ENCODE measurements around the gene DYSF.

DYSF gene

GRCh38 chr2:71563872-71564271 lies 110.5 kb downstream of the DYSF start:
- Mint-ChIP-seq H3K27ac (no peak overlapping the region), H3K36me3 (no peaks in the 10 kb centered on the region)

DNA sequence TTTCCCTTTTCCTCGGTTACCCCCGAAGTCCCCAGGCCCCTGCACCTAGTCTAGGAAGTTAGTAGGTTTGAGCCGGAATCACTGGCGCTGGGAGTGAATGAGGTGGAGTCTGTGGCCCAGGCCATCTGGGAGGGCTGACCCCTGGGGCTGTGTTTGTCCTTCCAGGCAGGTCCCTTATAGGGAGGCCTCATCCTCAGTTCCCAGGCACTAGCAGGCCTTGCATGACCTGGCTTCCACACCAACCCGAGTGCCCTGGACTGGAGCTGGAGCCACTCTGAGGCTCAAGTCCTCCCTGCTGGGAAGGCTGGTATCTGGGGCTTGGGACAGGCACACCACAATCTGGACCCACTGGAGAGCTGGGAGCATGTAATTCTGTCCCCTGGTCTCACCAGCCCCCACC lies 111.0 kb downstream of the DYSF start:
- no peak overlapping the region for H3K27ac Mint-ChIP-seq
- no peaks in the 10 kb centered on the region for H3K4me1 Mint-ChIP-seq (ENCODE audit: low read depth)
- H3K36me3 Mint-ChIP-seq = no peaks in the 10 kb centered on the region
- no peaks in the 10 kb centered on the region for H3K9me3 Mint-ChIP-seq (ENCODE audit: low read depth)
- H3K27me3 Mint-ChIP-seq = no peaks in the 10 kb centered on the region
- no peak overlapping the region for H3K4me3 Mint-ChIP-seq

More at GRCh38 chr2:71563872-71564271, 110.5 kb downstream of the DYSF start:
- no peaks in the 10 kb centered on the region for H3K4me1 Mint-ChIP-seq (ENCODE audit: low read depth)
- H3K9me3 Mint-ChIP-seq (ENCODE audit: low read depth) = no peaks in the 10 kb centered on the region
- no peaks in the 10 kb centered on the region for H3K27me3 Mint-ChIP-seq
- H3K4me3 Mint-ChIP-seq = no peak overlapping the region

DNA sequence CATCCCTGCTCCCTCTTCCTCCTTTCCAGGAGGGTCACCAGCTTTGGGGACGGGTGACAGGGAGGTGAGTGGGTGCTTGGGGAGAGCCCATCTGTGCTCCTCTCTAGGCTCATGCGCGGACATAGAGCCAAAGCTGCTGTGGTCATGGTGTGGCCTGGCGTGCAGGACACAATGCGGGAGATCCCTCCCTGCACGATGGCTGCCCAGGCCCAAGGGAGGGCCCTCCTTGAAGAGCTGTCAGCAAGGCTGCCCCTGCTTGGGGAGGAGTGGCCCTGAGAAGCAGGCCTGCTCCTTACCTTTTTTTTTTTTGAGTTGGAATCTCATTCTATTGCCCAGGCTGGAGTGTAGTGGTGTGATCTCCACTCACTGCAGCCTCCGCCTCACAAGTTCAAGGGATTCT lies 111.4 kb downstream of the DYSF start:
- no peak overlapping the region for H3K27ac Mint-ChIP-seq
- H3K27me3 Mint-ChIP-seq = no peaks in the 10 kb centered on the region
- H3K9me3 Mint-ChIP-seq (ENCODE audit: low read depth) = no peaks in the 10 kb centered on the region
- no peaks in the 10 kb centered on the region for H3K4me1 Mint-ChIP-seq (ENCODE audit: low read depth)
- no peaks in the 10 kb centered on the region for H3K36me3 Mint-ChIP-seq
- no peak overlapping the region for H3K4me3 Mint-ChIP-seq

DNA sequence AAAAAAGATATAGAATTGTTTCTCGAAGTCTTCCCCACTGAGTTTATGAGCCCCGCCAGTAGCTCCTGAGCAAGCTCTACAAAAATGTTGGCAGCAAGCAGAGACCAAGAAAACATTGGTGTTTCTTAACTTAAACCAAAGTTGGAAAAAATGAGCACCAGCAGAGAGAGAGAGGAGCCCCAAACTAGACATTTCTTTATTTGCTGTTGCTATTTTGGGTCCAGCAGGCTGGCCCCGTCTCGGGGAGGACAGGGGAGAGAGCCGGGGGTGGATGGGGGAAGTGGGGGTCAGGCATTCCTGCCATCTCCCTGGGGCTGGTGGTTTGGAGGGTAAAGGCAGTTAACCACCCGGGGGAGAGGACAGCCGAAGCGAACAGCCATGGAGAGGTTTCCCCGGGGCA lies 113.0 kb downstream of the DYSF start:
- Mint-ChIP-seq H3K27ac (no peak overlapping the region), H3K9me3 (ENCODE audit: low read depth) (no peaks in the 10 kb centered on the region), H3K36me3 (no peaks in the 10 kb centered on the region), H3K4me1 (ENCODE audit: low read depth) (no peaks in the 10 kb centered on the region), H3K4me3 (no peak overlapping the region), H3K27me3 (no peaks in the 10 kb centered on the region)

- H3K9me3 Mint-ChIP-seq (ENCODE audit: low read depth) = no peaks in the 10 kb centered on the region
- no peaks in the 10 kb centered on the region for H3K36me3 Mint-ChIP-seq
- no peaks in the 10 kb centered on the region for H3K27me3 Mint-ChIP-seq
- H3K27ac Mint-ChIP-seq = no peak overlapping the region
- no peak overlapping the region for H3K4me3 Mint-ChIP-seq
- H3K4me1 Mint-ChIP-seq (ENCODE audit: low read depth) = no peaks in the 10 kb centered on the region
Observed at GRCh38 chr2:71567625-71568024, 114.3 kb downstream of the DYSF start.

DNA sequence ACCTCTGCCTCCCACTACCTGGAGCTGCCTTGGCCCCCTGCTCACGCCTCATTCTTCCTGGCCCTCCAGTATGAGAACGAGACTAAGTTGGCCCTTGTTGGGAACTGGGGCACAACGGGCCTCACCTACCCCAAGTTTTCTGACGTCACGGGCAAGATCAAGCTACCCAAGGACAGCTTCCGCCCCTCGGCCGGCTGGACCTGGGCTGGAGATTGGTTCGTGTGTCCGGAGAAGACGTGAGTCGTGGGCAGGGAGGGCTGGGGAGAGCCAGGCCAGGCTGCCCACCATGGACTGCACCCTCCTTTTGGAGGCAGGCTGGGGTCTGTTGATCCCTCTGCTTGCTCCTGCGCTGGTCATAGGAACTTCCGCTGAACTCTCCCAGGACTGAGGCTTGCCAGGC lies 114.7 kb downstream of the DYSF start:
- H3K4me1 Mint-ChIP-seq (ENCODE audit: low read depth) = no peaks in the 10 kb centered on the region
- no peaks in the 10 kb centered on the region for H3K27me3 Mint-ChIP-seq
- H3K36me3 Mint-ChIP-seq = no peaks in the 10 kb centered on the region
- no peak overlapping the region for H3K27ac Mint-ChIP-seq
- H3K4me3 Mint-ChIP-seq = no peak overlapping the region
- no peaks in the 10 kb centered on the region for H3K9me3 Mint-ChIP-seq (ENCODE audit: low read depth)

- H3K4me1 Mint-ChIP-seq (ENCODE audit: low read depth) = no peaks in the 10 kb centered on the region
- no peaks in the 10 kb centered on the region for H3K27me3 Mint-ChIP-seq
- no peak overlapping the region for H3K4me3 Mint-ChIP-seq
- H3K36me3 Mint-ChIP-seq = no peaks in the 10 kb centered on the region
- H3K27ac Mint-ChIP-seq = no peak overlapping the region
- H3K9me3 Mint-ChIP-seq (ENCODE audit: low read depth) = no peaks in the 10 kb centered on the region
Observed at GRCh38 chr2:71570511-71570910, 117.2 kb downstream of the DYSF start.

DNA sequence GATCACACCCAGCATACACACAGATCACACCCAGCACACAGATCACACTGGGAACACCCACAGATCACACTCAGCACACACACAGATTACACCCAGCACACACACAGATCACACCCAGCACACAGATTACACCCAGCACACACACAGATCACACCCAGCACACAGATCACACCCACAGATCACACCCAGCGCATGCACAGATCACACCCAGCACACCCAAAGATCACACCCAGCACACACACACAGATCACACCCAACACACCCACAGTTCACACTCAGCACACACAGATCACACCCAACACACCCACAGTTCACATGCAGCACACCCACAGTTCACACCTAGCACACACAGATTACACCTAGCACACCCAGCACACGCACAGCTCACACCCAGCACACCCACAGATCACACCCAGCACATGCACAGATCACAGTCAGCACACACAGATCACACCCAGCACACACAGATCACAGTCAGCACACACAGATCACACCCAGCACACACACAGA lies 117.6 kb downstream of the DYSF start:
- Mint-ChIP-seq H3K9me3 (ENCODE audit: low read depth) (no peaks in the 10 kb centered on the region), H3K4me3 (no peak overlapping the region), H3K27me3 (no peaks in the 10 kb centered on the region), H3K27ac (no peak overlapping the region), H3K4me1 (ENCODE audit: low read depth) (no peaks in the 10 kb centered on the region), H3K36me3 (no peaks in the 10 kb centered on the region)

GRCh38 chr2:71571945-71572344 lies 118.6 kb downstream of the DYSF start:
- no peaks in the 10 kb centered on the region for H3K4me1 Mint-ChIP-seq (ENCODE audit: low read depth)
- no peaks in the 10 kb centered on the region for H3K27me3 Mint-ChIP-seq
- no peak overlapping the region for H3K4me3 Mint-ChIP-seq
- H3K9me3 Mint-ChIP-seq (ENCODE audit: low read depth) = no peaks in the 10 kb centered on the region
- no peaks in the 10 kb centered on the region for H3K36me3 Mint-ChIP-seq
- no peak overlapping the region for H3K27ac Mint-ChIP-seq

- H3K27me3 Mint-ChIP-seq = no peaks in the 10 kb centered on the region
- no peaks in the 10 kb centered on the region for H3K36me3 Mint-ChIP-seq
- no peaks in the 10 kb centered on the region for H3K4me1 Mint-ChIP-seq (ENCODE audit: low read depth)
- H3K27ac Mint-ChIP-seq = no peak overlapping the region
- no peak overlapping the region for H3K4me3 Mint-ChIP-seq
- no peaks in the 10 kb centered on the region for H3K9me3 Mint-ChIP-seq (ENCODE audit: low read depth)
Observed at GRCh38 chr2:71575966-71576365, 122.6 kb downstream of the DYSF start.

- Mint-ChIP-seq H3K36me3 (no peaks in the 10 kb centered on the region), H3K4me3 (no peak overlapping the region), H3K9me3 (ENCODE audit: low read depth) (no peaks in the 10 kb centered on the region), H3K27ac (no peak overlapping the region), H3K4me1 (ENCODE audit: low read depth) (no peaks in the 10 kb centered on the region), H3K27me3 (no peaks in the 10 kb centered on the region)
Observed at GRCh38 chr2:71576541-71576940, 123.2 kb downstream of the DYSF start.

GRCh38 chr2:71577209-71577608 lies 123.8 kb downstream of the DYSF start:
- Mint-ChIP-seq H3K9me3 (ENCODE audit: low read depth) (no peaks in the 10 kb centered on the region), H3K4me3 (no peak overlapping the region), H3K27me3 (no peaks in the 10 kb centered on the region), H3K27ac (no peak overlapping the region), H3K4me1 (ENCODE audit: low read depth) (no peaks in the 10 kb centered on the region), H3K36me3 (no peaks in the 10 kb centered on the region)

- no peaks in the 10 kb centered on the region for H3K27me3 Mint-ChIP-seq
- H3K4me1 Mint-ChIP-seq (ENCODE audit: low read depth) = no peaks in the 10 kb centered on the region
- H3K36me3 Mint-ChIP-seq = no peaks in the 10 kb centered on the region
- no peak overlapping the region for H3K27ac Mint-ChIP-seq
- H3K9me3 Mint-ChIP-seq (ENCODE audit: low read depth) = no peaks in the 10 kb centered on the region
- no peak overlapping the region for H3K4me3 Mint-ChIP-seq
Observed at GRCh38 chr2:71578767-71579342, 125.5 kb downstream of the DYSF start.

DNA sequence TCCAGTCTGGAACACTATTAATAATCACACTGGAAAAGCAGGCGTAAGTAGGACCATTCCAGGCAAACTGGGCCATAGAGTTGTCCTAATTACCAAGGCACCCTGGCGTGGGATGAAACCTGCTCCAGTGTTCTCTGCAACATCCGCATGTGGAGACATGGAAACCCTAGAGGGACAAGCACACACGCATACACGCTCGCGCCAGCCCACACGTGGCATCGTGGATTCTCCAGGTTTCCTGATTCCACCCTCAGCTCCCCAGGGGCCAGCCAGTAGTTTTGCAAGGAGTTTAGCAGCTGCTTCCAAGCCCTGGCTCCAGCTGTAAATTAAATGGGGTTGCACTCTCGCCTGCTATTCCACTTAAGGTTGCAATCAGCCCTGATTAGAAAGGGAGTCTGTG lies 127.7 kb downstream of the DYSF start:
- no peak overlapping the region for H3K4me3 Mint-ChIP-seq
- no peaks in the 10 kb centered on the region for H3K36me3 Mint-ChIP-seq
- no peak overlapping the region for H3K27ac Mint-ChIP-seq
- no peaks in the 10 kb centered on the region for H3K4me1 Mint-ChIP-seq (ENCODE audit: low read depth)
- H3K27me3 Mint-ChIP-seq = no peaks in the 10 kb centered on the region
- H3K9me3 Mint-ChIP-seq (ENCODE audit: low read depth) = no peaks in the 10 kb centered on the region

GRCh38 chr2:71583876-71584275 lies 130.5 kb downstream of the DYSF start:
- H3K27me3 Mint-ChIP-seq = no peaks in the 10 kb centered on the region
- no peaks in the 10 kb centered on the region for H3K36me3 Mint-ChIP-seq
- no peak overlapping the region for H3K27ac Mint-ChIP-seq
- H3K4me1 Mint-ChIP-seq (ENCODE audit: low read depth) = no peaks in the 10 kb centered on the region
- no peaks in the 10 kb centered on the region for H3K9me3 Mint-ChIP-seq (ENCODE audit: low read depth)
- H3K4me3 Mint-ChIP-seq = no peak overlapping the region

- H3K4me1 Mint-ChIP-seq (ENCODE audit: low read depth) = no peaks in the 10 kb centered on the region
- H3K9me3 Mint-ChIP-seq (ENCODE audit: low read depth) = no peaks in the 10 kb centered on the region
- no peak overlapping the region for H3K4me3 Mint-ChIP-seq
- H3K27me3 Mint-ChIP-seq = no peaks in the 10 kb centered on the region
- H3K36me3 Mint-ChIP-seq = no peaks in the 10 kb centered on the region
- H3K27ac Mint-ChIP-seq = no peak overlapping the region
Observed at GRCh38 chr2:71586471-71586870, 133.1 kb downstream of the DYSF start.

All from activated naive CD8-positive, alpha-beta T cell (primary cell).